Stimulated activated CD4-positive, alpha-beta T cell treated with anti-CD3 and anti-CD28 coated beads, Interleukin-15, amount 100 ng/mL, for 1 hour (primary cell): ENCODE data around the gene SAPCD1.

Experiments used
- DNase-seq, 2 donors: peaks; one replicate each; pipeline ENCODE4 v3.0.0-alpha.2; 2020; ENCODE audit warnings: low read depth in 1 of 2, low spot score in 1 of 2

The SAPCD1 gene

GRCh38 chr6:31729515-31729978, 32.9 kb upstream of the SAPCD1 start:
- peak; percentile 59 to 61 for DNase-seq

- peak; percentile 38 to 54 for DNase-seq
Observed at GRCh38 chr6:31729979-31730630, 32.4 kb upstream of the SAPCD1 start.

- DNase-seq: no peak
Observed at GRCh38 chr6:31730631-31731086, 31.8 kb upstream of the SAPCD1 start.

GRCh38 chr6:31732029-31732428, 30.4 kb upstream of the SAPCD1 start:
- no peak for DNase-seq

- DNase-seq: no peak
Observed at GRCh38 chr6:31733734-31734133, 28.7 kb upstream of the SAPCD1 start.

GRCh38 chr6:31734247-31734820, 28.1 kb upstream of the SAPCD1 start:
- DNase-seq: no peak

- DNase-seq: peak; percentile 16 to 24
Observed at GRCh38 chr6:31734821-31735406, 27.5 kb upstream of the SAPCD1 start.

- DNase-seq: peak; percentile 47 to 71
Observed at GRCh38 chr6:31736021-31736767, 26.3 kb upstream of the SAPCD1 start, which contains the start of gene CLIC1. Gene CLIC1 (minus strand): TSS chr6:31736530. CDS start chr6:31736300, 230 bp downstream.

- DNase-seq: no peak
Observed at GRCh38 chr6:31736768-31737314, 25.6 kb upstream of the SAPCD1 start.

GRCh38 chr6:31737315-31737990, 25.0 kb upstream of the SAPCD1 start:
- no peak for DNase-seq

GRCh38 chr6:31737991-31738979, 24.2 kb upstream of the SAPCD1 start:
- peak; percentile 24 to 35 for DNase-seq

- DNase-seq: peak; percentile 88 to 90
Observed at GRCh38 chr6:31739639-31740396, 22.6 kb upstream of the SAPCD1 start, which contains the start of gene MSH5. Gene MSH5 (plus strand): TSS chr6:31740005. CDS start chr6:31740467, 462 bp downstream.

GRCh38 chr6:31740397-31741223, 21.8 kb upstream of the SAPCD1 start:
- no peak for DNase-seq

GRCh38 chr6:31741815-31742214, 20.6 kb upstream of the SAPCD1 start:
- DNase-seq: no peak

GRCh38 chr6:31742894-31743293, 19.6 kb upstream of the SAPCD1 start:
- no peak for DNase-seq

GRCh38 chr6:31744422-31744821, 18.0 kb upstream of the SAPCD1 start:
- no peak for DNase-seq

- DNase-seq: no peak
Observed at GRCh38 chr6:31749301-31750036, 13.0 kb upstream of the SAPCD1 start.
